Head of caudate nucleus (tissue), 42 donors: ENCODE results near the gene LY6G5C.

Experiments used
- DNase-seq, 42 donors: peaks; one replicate each; pipeline versions ENCODE4 v3.0.0 to v3.0.0-alpha.2; 2020 to 2021; ENCODE audit warnings: mixed read lengths in 7 of 42
- intact Hi-C: fragments of 100-400 bp; cut with DNase I; formaldehyde crosslinking; loops from one replicate; pipeline ENCODE4 v1.15.0; 2022

Gene LY6G5C

GRCh38 chr6:31665501-31666336 is 15.1 kb downstream of the LY6G5C start, which contains the start of gene CSNK2B:
Gene CSNK2B (plus strand): TSS chr6:31666080. CDS start chr6:31666832, 752 bp downstream.
- DNase-seq, result peak; percentile 99 to 100 (median 100)
- intact Hi-C loops, result loop anchor here (1.0 to 5.0 kb wide), 2 partner anchors 13 to 43 kb away; partner anchors contain the start of genes BAG6 and PRRC2A

- DNase-seq, result peak; percentile 80 to 96 (median 90)
- intact Hi-C loops, result loop anchor here (1.0 to 5.0 kb wide), 2 partner anchors 13 to 43 kb away; partner anchors contain the start of genes BAG6 and PRRC2A
Measured at GRCh38 chr6:31664790-31665500, 15.9 kb downstream of the LY6G5C start, which contains the start of gene GPANK1. Gene GPANK1 (minus strand): TSS chr6:31664997. CDS start chr6:31664478, 519 bp downstream.

GRCh38 chr6:31663961-31664789 is 16.7 kb downstream of the LY6G5C start:
- no peak for DNase-seq
- intact Hi-C loops, result no loop called here

- intact Hi-C loops, result no loop called here
- no peak for DNase-seq
Measured at GRCh38 chr6:31663126-31663960, 17.5 kb downstream of the LY6G5C start.

GRCh38 chr6:31662124-31662723 is 18.6 kb downstream of the LY6G5C start:
- intact Hi-C loops, result no loop called here
- DNase-seq, result no peak

- DNase-seq, result no peak
- intact Hi-C loops, result no loop called here
Measured at GRCh38 chr6:31661262-31662123, 19.4 kb downstream of the LY6G5C start.

GRCh38 chr6:31660381-31661261 is 20.2 kb downstream of the LY6G5C start, which contains the start of gene C6orf47:
Gene C6orf47 (minus strand): TSS chr6:31660778. CDS start chr6:31659947, 831 bp downstream.
- intact Hi-C loops, result loop anchor here (1.0 kb wide), 1 partner anchor 8 kb away; the partner anchor contains the start of gene BAG6
- peak; percentile 64 to 94 (median 86) for DNase-seq

GRCh38 chr6:31659649-31660380 is 21.1 kb downstream of the LY6G5C start:
- intact Hi-C loops, result loop anchor here (1.0 kb wide), 1 partner anchor 8 kb away; the partner anchor contains the start of gene BAG6
- DNase-seq, result peak in 5 of 42 donors; percentile 12 to 50 (median 17)

GRCh38 chr6:31658983-31659648 is 21.8 kb downstream of the LY6G5C start:
- no peak for DNase-seq
- intact Hi-C loops, result no loop called here

- intact Hi-C loops, result no loop called here
- no peak for DNase-seq
Measured at GRCh38 chr6:31658158-31658688, 22.6 kb downstream of the LY6G5C start.

GRCh38 chr6:31657406-31658157 is 23.3 kb downstream of the LY6G5C start:
- no peak for DNase-seq
- intact Hi-C loops, result no loop called here

GRCh38 chr6:31655349-31656237 is 25.3 kb downstream of the LY6G5C start, which contains the start of gene APOM:
Gene APOM (plus strand): TSS chr6:31655894. CDS start chr6:31655967, 73 bp downstream.
- no peak for DNase-seq
- intact Hi-C loops, result no loop called here
